DLD1 (cell line): ENCODE results near the gene GUCY1A2.

Source experiments
- in situ Hi-C: cut with HindIII; loops from 2 replicates; pipeline ENCODE4 v1.10.0; 2017; ENCODE audit warnings: low sequenced_read_pairs

Gene GUCY1A2

DNA sequence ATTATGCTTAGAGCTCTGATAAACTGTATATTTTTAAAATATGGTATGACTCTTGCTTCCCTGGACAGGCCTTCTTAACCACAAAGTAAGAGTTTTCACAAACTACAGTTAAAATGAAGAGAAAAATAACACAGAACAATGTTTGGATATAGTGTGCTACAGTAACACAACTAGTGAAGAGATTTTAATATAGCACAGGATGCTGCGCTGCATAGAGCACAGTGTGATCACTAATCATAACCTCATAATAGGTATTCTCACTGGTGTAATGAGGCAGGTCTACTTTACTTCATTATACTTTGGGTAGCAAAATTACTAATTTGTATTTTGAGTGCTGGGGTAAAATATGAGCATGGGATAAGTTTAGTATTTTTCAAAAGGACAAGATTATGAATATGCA is 256.5 kb downstream of the GUCY1A2 start:
- in situ Hi-C loops = no loop called here

DNA sequence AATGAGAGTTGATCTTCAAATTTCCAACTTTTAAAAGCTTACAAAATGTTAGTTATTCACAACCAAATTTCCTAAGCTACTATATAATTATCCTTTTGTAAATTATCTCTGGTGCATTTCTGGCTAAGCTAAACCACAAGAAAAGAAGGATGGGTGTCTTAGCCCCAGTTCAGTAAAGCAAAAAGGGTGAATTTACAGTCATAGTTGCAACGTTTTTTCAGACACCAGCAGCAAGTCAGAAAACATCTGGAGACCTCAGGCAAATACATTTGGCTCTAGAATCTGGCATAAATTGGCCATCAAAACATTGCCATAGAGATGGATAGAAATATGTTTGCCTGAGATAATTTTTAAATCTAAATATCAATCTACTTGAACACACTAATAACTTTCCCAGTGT is 257.0 kb downstream of the GUCY1A2 start:
- in situ Hi-C loops = no loop called here

DNA sequence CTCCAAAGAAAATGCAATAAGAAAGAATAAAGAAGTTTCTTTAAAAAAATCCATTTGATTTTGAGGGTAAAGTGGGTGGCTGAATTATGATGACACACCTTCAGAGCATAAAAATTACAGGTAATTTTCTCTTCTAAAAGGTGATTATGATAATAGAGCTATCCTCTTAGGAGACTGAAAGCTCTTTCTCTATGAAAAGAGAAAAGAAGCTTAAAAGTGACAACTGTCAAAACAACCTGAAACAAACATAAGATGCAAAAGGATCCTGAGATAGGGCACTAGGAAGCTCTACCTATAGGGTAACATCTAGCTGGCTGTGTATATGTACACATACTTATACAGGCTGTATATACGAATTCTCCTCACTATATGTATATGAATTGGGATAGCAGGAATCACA is 270.2 kb downstream of the GUCY1A2 start:
- in situ Hi-C loops = no loop called here

DNA sequence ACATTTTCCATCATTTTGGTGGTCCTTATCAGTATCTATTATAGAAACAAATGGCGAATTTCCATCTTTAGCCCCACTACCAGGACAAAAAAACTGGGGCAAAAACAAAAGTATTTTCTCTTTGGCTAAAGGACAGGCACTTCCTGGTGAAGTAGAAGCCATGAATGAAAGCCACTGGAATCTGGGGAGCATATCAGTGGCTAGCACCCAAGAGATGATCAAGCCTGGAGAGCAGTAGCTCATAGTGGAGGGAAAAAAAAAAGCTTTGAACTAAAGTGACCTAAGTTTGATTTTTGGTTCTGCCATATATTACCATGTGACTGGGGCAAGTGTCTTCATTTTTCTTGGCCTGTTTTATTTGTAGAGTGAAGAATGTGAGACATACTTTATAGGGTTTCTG is 272.3 kb downstream of the GUCY1A2 start:
- in situ Hi-C loops = no loop called here

DNA sequence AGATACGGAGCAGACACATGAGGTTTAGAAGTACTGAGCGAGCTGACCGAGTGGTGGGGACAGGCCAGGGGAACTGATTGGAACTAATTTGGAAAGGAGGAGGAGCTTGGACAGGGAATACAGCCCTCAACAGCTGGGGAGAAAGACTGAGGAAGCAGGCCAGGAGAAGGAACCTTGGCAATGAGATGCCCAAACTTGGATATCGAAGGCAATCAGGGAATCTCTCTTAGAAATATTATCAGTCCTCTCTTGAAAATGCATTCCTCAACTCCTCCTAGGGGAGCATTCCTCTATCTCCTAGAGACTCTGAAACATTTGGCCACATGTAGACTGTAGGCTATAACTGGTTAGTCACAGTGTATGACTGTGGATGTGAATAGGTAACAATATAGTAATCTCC is 284.6 kb downstream of the GUCY1A2 start:
- in situ Hi-C loops = no loop called here

DNA sequence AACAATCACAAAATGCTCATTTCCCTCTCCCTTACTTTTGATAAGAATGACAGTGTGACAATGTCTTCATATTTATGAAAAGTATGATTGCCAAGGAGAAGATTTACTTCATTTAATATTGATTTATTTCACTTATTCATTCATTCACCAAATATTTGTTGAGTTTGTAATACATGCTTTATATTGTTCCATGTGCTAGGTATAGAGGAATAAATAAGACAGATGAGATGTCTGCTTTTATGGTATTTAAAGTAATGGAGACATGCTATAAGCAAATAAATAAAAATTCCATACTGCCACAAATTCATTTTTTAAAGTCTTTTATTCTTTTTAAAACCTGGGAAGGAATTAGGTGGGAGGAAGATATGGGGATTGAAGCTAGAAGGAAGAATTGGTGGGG is 289.4 kb downstream of the GUCY1A2 start:
- in situ Hi-C loops = no loop called here

DNA sequence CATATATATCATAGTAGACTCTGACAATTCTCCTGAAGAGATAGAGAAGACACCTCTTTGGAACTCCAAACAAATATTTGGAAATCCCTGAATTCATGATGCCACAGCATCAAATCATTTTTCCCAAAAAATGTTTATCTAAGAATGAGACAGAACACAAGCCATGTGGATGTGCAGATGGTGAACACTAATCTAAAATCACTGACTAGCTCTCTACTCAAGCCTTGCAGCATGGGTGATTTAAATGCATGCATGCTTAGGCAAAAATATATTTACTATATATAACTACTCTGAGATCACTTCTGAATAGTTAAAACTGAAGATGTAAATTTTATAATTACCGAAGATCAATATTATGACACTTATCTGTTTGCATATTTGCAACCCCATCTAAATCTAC is 289.9 kb downstream of the GUCY1A2 start:
- in situ Hi-C loops = no loop called here

DNA sequence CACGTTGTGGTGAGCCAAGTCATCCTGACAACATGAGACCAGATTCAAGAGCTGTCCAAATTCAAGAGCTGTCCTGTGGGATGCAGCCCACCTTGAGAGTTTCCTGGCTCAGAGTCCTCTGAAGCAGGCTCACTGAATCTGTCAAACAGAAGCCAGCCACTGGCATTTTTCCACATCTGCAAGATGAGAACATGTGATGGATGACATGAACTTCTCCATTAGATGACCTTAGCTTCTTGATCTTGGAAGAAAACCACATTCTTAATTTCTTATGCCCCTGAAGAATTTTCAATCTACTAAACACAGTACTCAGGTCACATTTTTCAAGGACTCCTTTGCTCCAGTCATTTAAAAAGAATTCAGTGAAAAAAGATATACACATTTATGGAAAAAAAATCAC is 291.0 kb downstream of the GUCY1A2 start:
- in situ Hi-C loops = no loop called here

DNA sequence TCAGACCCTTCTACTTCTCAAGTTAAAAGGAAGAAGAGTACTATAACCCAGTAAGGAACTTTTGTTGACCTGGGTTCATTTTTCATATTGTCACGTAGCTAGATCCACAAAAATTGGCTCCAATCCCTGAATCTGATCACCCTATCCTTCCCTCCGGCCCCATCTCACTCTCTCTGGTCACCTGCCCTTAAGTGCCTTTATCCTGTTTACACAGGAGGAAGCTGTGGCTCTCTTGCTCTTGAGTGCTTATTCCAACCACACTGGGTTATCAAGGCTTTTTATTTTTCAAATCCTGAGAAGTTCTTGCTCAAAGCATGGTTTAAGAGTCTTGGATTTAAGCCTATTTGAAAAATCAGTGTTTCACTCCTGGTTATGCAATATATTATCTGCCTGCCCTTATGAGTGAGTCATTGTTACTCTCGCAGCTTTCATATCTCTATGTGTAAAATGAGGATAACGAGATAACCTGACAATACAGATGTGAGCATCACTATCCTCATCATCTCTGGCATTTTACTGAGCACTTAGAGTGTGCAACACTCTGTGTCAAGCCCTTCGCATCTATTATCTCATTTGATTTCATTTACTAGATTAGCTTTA is 293.9 kb downstream of the GUCY1A2 start:
- in situ Hi-C loops = no loop called here

DNA sequence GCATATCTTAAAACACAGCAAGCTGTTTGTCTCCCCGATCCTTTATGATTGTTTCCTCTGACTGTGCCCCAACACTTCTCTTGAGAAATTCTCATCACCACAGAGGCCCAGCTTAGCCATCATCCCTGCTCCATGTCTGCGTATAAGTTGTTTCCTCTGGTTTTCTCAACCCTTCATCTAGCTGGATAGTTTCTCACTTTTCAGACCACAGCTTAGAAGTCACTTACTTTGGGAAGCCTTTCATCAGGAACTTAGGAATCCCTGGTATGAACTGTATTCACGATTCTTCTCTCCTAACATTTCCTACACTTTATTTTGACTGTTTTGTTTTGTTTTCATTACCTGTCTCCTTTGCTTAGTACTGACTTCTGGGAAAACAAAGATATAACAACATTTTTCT is 295.2 kb downstream of the GUCY1A2 start:
- in situ Hi-C loops = no loop called here

DNA sequence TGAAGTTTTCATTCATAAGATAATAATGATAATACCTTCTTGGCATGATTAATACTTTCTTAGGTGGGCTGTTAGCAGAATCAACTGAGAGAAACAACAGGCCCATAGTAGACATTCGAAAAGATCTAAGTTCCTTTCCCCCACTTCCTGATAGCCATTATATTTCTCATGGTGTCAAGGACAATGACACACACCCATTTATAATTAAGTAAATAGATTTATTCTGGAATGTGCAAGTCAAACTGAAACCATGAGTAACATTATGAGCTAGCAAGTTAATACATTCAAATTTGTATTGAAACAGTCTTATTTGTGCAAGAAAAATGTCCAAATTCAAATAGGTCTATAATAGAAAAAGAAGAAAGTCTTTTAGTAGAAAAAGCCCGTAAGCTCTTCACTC is 301.1 kb downstream of the GUCY1A2 start:
- in situ Hi-C loops = no loop called here

DNA sequence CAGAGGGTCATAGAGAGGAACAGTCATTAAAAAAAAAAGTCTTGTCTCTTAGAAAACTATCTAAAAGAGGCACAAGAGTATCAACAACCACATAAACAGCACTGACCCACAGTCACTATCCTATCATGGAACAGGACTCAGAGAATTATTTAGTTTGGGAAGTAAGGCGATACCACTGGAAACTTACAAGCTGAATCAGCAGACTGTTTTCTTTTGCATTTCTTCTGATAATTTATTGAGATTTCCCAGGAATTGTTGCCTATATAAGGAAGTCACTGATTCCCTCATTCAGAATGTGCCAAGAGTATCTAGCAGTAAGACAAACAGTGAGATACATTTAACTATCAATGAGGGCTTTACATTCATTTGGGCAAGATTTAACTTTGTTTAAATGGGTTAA is 304.1 kb downstream of the GUCY1A2 start:
- in situ Hi-C loops = no loop called here

DNA sequence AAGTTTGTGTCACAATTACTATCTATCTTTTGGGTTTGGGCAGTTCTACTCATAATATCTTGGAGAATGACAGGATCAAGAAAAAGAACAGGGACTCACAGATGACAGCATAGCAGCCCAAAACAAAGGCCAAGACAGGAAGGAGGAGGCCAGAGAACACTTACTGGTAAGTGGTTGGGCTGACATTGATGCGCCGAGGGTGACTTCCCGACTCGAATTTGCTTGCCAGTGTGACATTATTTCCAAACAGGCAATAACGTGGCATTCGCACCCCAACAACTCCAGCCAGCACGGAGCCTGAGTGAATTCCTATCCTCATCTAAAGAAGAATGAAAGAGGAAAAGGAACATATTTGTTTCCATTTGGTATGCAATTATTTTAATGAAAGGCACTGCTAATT is 309.9 kb downstream of the GUCY1A2 start:
- in situ Hi-C loops = no loop called here

DNA sequence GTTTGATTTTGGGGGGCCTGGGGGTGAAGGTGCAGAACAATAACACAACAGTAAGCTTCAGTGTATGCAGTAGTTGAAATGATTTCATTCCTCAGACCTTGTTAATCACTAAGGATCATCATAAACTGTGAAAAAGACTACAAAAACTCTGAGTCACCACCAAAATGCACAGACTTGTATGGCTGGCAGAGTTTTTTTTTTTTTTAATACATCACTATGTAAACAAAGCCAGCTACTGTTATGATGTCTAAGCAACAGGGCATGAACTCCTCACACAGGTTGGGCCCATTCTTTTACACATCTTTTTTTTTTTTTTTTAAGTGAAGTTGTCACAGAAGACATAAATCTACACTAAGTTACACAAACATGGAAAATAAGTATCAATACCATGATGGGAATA is 311.9 kb downstream of the GUCY1A2 start:
- in situ Hi-C loops = no loop called here

DNA sequence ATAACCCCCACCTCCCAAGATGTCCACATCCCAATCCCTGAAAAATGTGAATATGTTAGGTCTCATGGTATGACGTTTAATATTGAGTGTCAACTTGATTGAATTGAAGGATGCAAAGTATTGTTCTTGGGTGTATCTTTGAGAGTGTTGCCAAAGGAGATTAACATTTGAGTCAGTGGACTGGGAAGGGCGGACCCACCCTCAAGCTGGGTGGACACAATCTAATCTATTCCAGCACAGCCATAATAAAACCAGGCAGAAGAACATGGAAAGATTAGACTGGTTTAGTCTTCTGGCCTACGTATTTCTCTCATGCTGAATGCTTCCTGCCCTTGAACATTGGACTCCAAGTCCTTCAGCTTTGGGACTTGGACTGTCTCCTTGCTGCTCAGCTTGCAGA is 315.5 kb downstream of the GUCY1A2 start:
- in situ Hi-C loops = no loop called here

DNA sequence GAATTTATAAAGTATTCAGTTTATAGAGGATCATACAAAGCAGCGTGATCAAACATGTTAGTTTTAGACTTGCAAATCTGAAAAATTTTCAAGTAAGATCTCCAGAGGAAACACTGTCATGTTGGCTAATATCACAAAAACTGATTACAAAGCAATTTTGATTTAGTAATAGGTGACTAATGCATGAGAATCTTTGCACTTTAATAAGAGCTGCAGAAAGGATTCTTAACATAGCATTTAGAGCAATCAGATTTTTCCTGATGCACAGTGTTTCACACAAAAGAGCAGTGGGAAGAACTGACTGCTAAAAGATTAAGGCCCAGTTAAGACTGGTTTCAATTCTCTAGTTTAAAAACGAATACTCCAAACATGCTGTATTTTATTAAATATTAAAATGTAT is 321.2 kb downstream of the GUCY1A2 start:
- in situ Hi-C loops = no loop called here

DNA sequence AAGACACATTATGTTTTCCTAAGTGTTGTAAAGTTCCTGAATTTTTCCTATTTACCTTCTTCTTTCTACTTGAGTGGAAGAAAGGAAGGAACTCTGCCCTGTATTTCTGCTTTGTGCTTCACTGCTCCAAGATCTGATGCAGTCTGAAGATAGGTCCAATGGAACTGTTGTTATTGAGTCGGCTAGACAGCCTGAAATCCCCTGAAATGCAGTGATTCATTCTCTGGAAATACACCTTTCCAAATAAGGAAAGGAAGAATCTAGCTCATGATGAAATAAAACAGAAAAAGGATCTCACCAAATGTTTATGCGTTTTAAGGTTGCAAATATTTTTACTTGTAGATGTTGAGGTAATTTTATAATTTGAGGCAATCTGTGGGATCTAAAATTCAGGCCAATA is 322.8 kb downstream of the GUCY1A2 start:
- in situ Hi-C loops = no loop called here

DNA sequence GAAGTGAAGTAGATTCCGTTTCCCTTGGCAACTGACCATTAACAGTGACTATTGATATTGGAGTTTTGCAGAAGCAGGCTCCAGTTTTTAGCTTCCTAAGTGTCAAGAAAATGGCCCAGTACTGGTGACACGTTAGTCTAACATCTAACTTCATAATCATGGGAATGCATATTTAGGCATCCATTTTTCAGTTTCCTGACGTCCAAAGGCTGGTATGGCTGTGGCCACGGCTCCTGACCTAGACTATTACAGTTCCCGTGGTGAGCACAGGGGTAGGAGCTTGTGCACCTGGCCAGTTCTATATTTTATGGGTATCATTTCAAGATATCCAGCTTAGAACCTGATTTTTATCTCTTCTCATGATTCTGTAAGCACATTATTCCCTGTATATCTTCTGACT is 323.8 kb downstream of the GUCY1A2 start:
- in situ Hi-C loops = no loop called here

DNA sequence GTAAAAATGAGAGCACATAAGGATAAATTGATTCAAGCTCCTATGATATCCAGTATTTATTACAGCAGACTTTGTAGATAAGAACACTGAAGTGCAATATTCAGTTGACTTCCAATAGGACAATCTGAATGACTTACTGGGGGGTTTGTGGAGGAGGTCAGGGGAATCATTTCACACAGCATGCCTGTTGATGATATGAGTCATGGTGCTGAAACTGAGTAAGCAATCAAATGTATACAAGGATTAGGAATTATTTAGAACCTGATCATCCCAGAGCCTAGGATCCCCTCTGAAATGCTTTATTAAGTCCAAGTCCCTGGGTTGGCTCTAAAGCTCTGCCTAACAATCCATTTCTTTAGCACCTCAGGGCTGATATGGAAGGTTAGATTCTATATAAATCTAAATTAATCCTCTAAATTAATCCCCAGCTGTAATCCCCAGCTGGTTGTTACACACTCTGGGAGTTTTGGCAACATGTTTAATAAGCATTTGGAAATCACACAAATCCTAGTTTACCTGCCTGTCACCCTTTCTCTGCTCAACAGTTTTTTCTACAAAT is 326.4 kb downstream of the GUCY1A2 start:
- in situ Hi-C loops = no loop called here

DNA sequence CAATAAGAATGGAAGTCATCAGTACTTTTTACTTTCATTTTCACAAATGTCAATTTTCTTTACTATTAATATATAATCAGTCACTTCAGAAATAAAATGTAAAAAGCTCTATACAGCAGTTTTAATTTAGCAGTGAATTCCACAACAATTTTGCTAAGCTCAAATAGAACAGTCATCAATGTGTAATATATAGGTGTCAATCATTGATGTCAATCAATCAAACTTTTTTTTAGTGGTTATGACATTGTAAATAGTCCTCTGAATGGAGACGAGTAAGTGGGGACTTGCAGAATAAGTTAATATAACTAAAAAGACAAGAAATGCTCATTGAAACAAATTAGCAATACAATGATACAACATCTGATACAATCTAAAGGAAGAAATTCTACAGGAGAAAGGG is 327.4 kb downstream of the GUCY1A2 start:
- in situ Hi-C loops = no loop called here

DNA sequence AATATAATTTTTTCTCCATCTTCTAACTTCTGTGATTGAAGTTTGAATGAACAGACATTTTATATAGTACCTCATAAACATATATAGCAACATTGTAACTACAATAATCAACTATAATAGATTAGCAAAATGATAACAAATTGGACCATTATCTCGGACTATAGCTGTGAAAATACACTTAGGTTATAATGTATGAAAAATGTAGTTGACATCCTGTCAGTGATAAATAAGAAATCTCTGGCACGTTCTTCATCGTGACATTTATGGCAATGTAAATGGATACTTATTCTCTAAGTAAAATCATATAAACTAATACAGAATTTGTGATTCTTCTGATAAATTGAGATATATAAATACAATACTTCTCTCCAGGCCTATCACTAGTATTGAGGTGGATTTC is 333.3 kb downstream of the GUCY1A2 start:
- in situ Hi-C loops = no loop called here

DNA sequence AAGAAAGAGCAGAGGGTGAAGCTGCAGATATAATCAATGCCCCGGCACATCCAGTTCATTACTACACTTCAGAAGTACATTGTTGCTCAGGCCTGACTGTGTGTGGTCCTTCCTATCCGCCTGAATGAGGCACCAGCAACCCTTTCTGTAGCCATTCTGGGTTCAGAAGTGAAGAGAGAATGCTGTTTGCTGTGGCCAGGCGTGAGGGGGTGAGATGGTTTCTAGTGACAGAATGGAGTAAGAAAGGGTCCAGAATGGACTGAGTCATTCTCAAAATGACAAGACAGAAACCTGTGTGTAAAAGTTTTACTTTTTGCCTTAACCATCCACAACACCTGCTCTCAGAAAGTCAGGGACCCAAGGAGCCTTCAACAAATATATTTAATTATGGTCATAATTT is 334.8 kb downstream of the GUCY1A2 start:
- in situ Hi-C loops = no loop called here

DNA sequence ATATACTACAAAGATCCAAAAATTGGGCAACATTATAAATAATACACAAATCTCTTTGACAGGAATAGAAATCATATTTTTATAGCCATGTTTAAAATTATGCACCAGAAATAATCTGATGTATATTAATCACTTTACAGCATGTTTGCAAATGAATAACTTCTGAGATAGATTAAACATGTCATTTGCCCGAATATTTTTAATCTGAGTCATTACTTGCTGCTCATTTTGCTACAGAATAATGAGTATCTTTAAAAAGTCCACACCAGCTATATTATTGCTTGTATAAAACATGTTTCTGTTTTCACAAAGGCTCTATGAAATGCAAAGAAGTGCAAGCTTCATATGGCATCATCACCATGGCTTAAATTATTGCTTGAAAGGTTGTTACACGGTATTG is 336.8 kb downstream of the GUCY1A2 start:
- in situ Hi-C loops = no loop called here
